IPS-18c (cell line): ENCODE results near the gene TBXAS1.

Source experiments
- H3K4me3 ChIP-seq: 2 replicates; pipeline ENCODE4 v1.7.0; 2013; ENCODE audit warnings: low read depth, mild to moderate bottlenecking, low read length, moderate library complexity; ENCODE audit not compliant: insufficient read depth
- H3K9me3 ChIP-seq: one replicate; pipeline ENCODE4 v1.6.1; 2013; ENCODE audit warnings: mild to moderate bottlenecking, low read length, moderate library complexity; ENCODE audit not compliant: control insufficient read depth, insufficient read depth

TBXAS1 gene

DNA sequence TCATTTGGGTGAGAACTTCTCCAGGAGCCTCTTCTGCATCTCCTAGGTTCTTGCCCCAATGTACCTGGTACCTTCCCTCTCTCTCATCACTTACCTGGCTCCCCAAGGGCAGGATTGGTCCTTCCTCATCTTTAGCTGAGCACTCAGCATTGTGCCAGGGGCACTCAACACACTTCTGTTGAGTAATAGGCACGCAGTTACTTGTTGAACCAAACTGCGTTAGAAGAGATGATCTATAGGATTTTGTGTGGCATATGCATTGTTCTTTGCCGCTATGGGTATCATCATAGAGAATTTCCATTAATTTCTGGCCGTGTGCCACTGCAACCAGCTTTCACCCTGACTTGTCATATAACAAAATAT lies 16.4 kb downstream of the TBXAS1 start:
- Histone ChIP-seq H3K9me3 (no peaks in the 10 kb centered on the region), H3K4me3 (no peak overlapping the region)

DNA sequence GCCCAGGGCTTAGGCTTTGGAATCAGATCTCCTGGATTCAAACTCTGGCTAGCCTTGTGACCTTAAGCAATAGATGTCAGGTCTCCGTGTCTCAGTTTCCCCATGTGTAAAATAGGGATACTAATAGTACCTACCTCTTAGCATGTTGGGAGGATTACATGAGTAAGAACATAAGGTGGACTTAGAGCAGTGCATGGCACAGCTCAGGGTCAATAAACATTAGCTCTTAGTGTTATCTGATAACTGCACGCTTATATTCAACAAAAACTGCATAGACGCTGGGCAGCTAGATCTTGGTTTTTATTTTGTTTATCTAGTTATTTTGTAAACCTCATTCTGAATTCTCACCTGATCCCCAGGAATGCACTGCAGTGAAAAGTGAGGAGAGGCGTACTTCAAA lies 17.2 kb downstream of the TBXAS1 start:
- Histone ChIP-seq H3K4me3 (no peak overlapping the region), H3K9me3 (no peaks in the 10 kb centered on the region)

DNA sequence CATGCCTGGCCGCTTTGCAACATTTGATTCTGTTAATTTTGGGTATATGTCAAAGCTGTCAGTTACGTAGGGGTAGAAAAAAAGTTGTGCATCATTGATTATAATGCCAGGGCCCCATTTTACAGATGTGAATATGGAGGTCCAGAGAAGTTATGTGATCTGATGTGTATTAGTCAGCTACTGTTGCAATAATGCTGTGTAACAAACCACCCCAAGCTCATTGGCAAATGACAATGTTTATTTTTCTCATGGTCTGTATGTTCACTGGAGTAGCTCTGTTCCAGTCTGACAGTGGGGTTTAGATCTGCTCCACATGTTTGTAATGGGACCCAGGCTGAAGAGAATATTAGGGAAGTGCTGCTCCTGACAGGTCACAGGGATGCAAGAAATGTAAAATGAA lies 19.2 kb downstream of the TBXAS1 start:
- Histone ChIP-seq H3K4me3 (no peak overlapping the region), H3K9me3 (no peaks in the 10 kb centered on the region)

DNA sequence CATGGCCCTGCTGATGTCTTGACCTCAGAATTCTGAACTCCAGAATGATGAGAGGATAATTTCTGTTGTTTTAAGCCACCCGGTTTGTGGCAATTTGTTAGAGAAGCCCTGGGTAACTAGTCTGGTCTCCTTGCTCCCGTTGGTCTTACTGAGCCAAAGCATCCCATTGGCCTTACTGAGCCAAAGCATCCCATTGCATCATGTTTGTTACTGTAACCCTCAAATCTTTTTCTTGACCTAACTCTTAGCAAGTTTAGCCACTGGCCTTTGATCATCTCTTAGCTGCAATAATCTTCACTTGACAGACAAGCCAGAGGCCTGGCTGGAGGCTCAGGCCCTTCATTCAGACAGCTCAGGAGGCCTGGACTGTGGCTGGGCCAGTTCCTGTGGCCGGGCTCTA lies 21.8 kb downstream of the TBXAS1 start:
- Histone ChIP-seq H3K4me3 (no peak overlapping the region), H3K9me3 (no peaks in the 10 kb centered on the region)

DNA sequence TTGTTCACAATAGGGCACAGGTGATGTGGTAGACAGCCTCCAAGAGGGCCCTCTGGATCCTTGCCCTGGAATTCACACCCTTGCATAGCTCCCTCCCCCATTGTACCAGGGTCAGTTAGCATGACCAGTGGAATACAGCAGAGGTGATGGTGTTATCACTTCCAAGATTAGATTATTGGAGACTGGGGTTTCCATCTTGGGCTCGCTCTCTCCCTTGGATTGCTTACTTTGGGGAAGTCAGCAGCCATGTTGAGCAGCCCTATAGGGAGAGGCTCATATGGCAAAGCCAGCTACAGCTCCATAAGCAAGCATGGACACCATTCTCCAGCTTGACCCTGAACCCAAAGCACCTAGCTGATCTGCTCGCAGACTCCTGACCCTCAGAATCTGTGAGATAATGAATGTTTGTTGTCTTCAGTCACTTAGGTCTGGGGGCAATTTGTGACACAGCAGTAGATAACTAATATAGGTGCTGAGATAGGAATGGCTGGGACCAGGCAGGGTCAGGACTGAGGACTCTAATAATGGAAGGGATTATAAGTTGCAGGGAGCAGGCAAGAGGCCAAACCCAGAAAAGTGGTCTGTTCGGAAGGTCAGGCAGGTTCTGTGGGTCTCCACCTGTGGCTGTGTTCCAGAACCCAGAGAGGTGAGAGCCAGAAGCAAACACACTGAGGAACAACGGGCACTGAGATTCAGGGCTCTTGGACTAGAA lies 22.9 kb downstream of the TBXAS1 start:
- no peaks in the 10 kb centered on the region for H3K9me3 ChIP-seq
- H3K4me3 ChIP-seq, result no peak overlapping the region

DNA sequence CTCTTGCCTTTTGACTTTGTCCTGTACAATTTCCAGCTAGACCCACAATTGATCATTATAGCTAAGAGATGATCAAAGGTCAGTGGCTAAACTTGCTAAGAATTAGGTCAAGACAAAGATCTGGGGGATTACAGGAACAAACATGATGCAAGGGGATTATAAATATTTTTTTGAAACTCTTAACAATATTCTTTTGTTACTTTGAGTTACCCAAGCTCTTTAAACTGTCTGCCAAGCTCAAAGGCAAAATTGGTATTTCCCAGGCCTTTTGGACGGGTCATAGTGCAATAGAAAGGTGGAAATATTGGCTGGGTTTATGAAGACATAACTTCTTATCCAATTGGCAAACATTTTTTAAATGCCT lies 23.4 kb downstream of the TBXAS1 start:
- H3K4me3 ChIP-seq, result no peak overlapping the region
- H3K9me3 ChIP-seq, result no peaks in the 10 kb centered on the region

DNA sequence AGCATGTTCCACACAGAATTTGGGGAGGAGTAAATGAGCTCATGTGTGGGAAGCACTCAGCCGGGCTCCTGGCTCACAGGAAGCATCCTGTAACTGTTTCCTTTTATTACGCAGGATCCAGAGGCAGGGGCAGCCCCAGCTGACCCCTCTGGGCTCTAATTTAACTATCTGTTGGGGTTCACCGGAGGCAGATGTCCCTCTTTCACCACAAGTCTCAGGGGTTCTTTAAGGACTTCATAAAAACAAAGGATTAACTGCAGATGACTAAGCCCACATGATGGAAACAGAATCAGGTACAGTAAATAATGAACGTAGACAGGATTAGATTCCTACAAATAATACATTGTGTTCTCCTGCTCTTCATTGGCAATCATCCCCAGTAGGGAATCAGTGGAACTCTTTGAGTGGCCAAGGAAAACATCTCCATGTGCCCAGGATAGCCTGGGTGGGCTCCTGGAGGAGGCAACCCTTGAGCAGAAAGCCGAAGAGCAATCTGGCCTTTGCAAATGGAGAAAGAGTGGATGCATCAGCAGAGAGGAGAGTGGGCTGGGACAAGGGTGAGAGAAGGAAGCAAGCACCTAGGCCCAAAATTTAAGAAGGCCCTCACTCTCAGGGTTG lies 24.6 kb downstream of the TBXAS1 start:
- Histone ChIP-seq H3K9me3 (no peaks in the 10 kb centered on the region), H3K4me3 (no peak overlapping the region)

DNA sequence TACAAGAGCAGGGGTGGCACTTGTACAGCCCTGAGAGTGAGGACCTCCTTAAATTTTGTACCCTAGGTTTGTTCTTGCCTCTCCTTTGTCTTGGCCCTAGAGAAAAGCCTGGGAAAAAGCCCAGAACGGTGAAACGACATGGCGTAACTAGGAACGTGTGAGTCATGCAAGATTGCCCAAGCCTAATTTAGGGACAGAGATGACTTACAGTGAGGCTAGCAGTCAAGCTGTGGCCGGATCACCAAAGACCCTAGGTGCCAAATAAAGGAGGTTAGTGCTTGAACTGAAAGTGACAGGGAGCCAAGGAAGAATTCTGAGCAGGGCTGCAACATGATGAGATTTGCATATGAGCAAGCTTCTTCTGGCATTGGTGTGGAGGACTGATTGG lies 25.1 kb downstream of the TBXAS1 start:
- no peak overlapping the region for H3K4me3 ChIP-seq
- H3K9me3 ChIP-seq, result no peaks in the 10 kb centered on the region

DNA sequence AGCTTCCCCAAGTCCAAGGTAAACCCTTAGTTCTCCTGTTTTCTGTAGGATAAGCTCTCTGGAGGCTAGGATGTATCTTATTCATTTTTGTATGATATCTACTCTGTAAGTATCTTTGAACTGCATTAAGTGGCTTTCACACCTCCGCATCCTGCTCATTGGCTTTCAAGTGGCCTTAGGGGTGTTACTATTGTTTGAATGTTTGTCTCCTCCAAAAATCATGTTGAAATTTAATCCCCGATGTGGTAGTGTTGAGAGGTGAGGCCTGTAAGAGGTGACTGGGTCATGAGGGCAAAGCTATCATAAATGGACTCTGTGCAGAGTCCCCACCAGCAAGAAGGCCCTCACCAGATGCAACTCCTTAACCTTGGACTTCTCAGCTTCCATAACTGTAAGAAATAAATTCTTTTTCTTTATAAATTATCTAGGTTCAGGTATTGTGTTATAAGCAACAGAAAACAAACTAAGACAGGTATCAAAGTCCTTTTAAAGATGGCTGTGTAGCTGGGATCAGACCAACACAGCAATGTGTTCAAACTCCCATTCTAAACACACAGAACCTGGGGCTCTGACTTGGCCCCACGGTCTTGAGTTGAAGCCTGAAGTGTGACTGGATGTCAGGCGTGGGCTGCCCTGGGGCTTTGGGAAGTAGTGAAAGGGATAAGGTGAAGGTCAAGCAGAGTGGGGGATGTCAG lies 25.9 kb downstream of the TBXAS1 start:
- Histone ChIP-seq H3K4me3 (no peak overlapping the region), H3K9me3 (no peaks in the 10 kb centered on the region)

DNA sequence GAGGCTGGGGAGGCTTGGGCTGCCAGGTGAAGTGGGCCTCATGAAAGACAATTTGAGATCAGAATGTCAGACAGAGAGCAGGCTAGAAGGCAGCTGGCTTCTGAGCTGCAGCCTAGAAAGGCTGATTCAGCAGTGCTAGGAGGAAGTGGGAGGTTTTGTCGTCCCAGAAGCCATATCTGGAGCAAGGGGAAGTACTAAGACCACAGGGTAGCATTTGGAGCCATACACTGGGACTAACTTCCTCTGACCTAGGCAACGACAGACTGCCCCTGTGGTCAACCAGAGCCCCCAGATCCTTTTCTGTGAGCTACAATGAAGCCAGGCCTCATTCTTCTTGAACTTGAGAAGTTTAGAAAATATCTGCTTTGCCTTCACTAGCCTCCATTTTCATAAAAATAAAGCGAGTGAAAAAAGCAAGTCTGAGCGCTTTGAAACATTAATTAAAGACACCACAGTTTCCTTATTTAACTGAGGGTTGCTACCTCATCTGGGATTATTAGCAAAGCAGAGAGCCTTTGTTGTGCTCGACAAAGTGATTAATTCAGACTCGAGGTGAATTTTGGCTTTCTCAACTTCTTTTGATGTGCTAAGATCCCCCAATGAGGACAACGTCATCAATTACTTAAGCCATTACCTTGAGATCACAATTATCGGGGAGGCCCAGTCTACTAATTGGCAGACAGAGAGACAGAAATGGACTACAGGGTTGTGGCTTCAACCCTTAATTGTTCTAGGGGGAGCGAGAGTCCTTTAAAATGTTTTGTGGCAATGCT lies 26.6 kb downstream of the TBXAS1 start:
- Histone ChIP-seq H3K4me3 (no peak overlapping the region), H3K9me3 (no peaks in the 10 kb centered on the region)

DNA sequence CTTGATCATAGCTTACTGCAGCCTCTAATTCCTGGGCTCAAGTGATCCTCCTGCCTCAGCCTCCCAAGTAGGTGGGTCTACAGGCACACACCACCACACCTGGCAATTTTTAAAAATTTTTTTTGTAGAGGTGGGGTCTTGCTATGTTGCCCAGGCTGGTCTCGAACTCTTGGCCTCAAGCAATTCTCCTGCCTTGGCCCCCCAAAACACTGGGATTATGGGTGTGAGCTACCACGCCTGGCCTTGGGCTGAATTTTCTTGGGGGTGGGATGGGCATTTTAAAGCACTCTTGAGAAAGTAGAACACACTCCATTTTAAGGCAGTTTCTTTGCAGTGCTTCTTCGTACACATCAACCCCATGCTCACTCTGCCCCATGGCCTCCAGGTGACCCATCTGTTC lies 28.7 kb downstream of the TBXAS1 start:
- no peaks in the 10 kb centered on the region for H3K9me3 ChIP-seq
- no peak overlapping the region for H3K4me3 ChIP-seq

DNA sequence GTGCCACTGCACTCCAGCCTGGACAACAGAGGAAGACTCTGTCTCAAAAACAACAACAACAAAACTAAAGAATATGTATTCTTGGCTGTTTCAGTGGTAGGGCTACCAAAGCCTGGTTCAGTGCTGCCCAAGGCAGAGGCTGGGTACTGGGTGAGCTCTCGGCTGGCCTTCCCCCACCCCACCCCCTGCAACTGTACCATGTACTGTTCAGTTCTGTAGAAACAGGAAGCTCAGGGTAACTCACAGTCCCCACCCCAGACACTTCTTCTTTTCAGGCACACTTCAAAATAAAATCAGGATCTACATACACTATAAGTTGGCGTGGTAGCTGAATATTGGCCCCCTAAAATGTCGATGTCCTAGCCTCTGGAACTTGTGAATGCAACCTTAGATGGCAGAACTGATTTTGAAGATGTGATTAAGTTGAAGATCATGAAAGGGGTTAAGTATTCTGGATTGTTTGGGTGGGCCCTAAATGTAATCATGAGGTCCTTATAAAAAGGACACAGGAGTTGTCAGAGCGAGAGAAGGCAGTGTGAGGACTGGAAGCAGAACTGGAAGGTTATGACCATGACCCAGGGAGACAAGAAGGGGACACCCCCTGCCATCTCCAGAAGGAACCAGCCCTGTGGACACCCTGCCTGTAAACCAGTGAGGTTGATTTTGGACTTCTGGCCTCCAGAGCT lies 31.2 kb downstream of the TBXAS1 start:
- Histone ChIP-seq H3K4me3 (no peak overlapping the region), H3K9me3 (no peaks in the 10 kb centered on the region)

DNA sequence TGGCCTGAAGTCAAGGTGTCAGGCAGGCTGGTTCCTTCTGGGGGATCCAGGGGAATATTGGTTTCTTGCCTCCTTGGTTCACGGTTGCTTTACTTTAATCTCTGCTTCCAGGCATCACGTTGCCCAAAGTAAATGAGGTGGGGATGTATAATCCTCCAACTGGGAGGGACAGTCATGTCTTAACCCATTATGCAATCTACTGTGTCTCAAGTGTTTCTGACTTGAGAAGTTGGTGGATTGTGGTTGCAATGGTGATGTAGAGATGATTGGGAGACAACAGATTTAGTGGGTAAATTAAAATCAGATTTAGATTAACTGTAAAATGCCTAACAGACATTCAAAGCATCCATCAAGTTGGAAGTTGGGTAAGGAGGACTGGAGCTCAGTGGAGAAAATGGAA lies 32.7 kb downstream of the TBXAS1 start:
- H3K4me3 ChIP-seq, result no peak overlapping the region
- H3K9me3 ChIP-seq, result no peaks in the 10 kb centered on the region

DNA sequence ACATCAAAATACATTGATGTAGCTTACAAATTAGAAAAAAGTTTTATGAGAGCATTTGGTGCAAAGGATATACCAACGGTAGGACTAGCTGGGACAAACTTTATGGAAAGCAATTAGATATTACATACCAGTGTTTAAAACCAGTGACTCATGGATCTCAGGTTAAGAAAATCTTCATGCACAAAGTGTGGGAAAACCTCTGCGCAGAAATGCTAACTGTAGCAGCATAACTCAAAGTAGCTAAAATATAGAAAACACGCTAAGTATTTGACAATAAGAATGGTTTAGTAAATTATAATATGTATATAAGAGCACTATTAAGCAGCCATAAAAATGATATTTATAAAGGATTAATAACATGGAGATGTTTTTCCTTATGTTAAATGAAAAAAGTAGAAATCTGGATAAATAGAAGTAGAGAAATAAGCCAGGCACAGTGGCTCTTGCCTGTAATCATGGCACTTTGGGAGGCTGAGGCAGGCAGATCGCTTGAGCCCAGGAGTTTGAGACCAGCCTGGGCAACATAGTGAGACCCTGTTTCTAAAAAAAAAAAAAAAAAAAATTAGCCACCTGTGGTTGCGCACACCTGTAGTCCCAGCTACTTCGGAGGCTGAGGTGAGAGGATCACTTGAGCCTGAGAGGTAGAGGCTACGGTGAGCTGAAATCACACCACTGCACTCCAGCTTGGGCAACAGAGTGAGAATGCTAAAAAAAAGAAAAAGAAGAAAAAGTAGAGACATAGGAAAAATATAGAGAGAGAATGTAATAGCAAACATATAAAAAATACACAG lies 37.2 kb downstream of the TBXAS1 start:
- H3K4me3 ChIP-seq, result no peak overlapping the region
- H3K9me3 ChIP-seq, result no peaks in the 10 kb centered on the region

DNA sequence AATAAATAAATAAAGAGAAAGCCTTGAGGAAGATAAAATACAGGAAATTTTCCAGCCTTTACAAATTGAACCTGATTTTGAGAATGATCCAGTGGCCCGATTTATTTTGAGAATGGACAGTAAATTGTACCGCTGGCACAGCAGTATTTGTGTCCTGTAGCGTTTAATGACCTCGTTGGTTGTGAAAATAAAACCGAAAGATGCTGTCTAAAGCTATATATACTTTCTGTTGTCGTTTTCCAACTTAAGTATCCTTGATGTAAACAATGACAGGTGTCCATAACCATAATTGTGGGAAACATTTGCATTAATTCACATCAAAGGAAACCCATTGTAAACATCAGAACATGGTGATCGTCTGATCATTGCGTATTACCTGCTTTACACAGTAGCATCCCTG lies 38.8 kb downstream of the TBXAS1 start:
- H3K9me3 ChIP-seq, result no peaks in the 10 kb centered on the region
- H3K4me3 ChIP-seq, result no peak overlapping the region

DNA sequence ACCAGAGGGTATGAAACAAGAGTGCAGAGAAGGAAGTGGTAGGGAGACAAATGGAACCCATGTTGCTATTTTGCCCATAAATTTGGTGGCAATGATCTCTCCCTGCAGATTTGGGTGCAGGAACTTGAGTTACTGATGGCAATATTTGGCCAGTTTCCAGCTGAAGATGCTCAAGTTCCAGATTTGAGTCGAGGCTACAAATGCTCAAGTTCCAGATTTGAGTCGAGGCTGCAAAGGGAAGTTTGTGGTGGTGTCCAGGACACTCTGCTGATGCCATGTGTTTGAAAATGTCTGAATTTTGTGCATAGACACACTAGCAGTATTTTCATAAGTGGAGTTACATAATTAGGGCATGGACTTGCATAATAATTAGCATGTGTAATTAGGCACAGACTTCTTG lies 40.8 kb downstream of the TBXAS1 start:
- H3K4me3 ChIP-seq, result no peak overlapping the region
- no peaks in the 10 kb centered on the region for H3K9me3 ChIP-seq

DNA sequence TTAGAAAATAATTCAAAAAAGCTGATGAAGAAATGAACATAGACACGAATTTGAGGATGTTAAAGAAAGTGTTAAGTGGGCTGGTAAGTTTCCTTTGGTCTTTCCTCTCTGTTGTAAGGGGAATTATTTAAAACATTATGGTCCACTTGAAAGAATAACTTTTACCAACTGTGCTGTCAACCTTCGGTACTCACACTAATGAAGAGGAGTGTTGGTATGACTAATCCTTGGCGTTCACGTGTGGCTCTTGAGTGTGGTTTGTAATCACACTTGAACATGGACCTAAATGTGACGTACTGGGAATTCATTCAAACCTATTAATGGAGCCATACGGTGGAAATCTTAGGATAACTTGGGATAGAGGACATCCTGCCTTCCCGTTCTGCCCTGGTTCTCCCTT lies 41.3 kb downstream of the TBXAS1 start:
- no peak overlapping the region for H3K4me3 ChIP-seq
- no peaks in the 10 kb centered on the region for H3K9me3 ChIP-seq
